Trophoblast cell (in vitro differentiated cells and primary cell): ENCODE results near the gene ATIC.

Experiments used
- DNase-seq, 2 donors: peaks; one replicate each; pipeline ENCODE4 v3.0.0-alpha.2; 2016
- H2AFZ ChIP-seq: 2 replicates; pipeline ENCODE4 v1.6.1; 2013; ENCODE audit warnings: low read length, moderate library complexity, mild to moderate bottlenecking; ENCODE audit not compliant: insufficient read depth, poor library complexity
- H2AK5ac ChIP-seq: 2 replicates; pipeline ENCODE4 v1.6.1; 2013; ENCODE audit warnings: mild to moderate bottlenecking, low read length
- H2BK120ac ChIP-seq: 2 replicates; pipeline ENCODE4 v1.6.1; 2013; ENCODE audit warnings: low read length, mild to moderate bottlenecking, moderate library complexity; ENCODE audit not compliant: insufficient read depth, poor library complexity
- H2BK12ac ChIP-seq: 2 replicates; pipeline ENCODE4 v1.6.1; 2013; ENCODE audit warnings: mild to moderate bottlenecking, low read length, moderate library complexity
- H2BK5ac ChIP-seq: 2 replicates; pipeline ENCODE4 v1.6.1; 2013; ENCODE audit warnings: low read length, low read depth, moderate library complexity, mild to moderate bottlenecking; ENCODE audit not compliant: poor library complexity
- H3K14ac ChIP-seq: 2 replicates; pipeline ENCODE4 v1.6.1; 2013; ENCODE audit warnings: mild to moderate bottlenecking, low read length
- H3K18ac ChIP-seq: 2 replicates; pipeline ENCODE4 v1.6.1; 2013; ENCODE audit warnings: mild to moderate bottlenecking, low read length
- H3K23ac ChIP-seq: 2 replicates; pipeline ENCODE4 v1.6.1; 2013; ENCODE audit warnings: low read length
- H3K27ac ChIP-seq: 2 replicates; pipeline ENCODE4 v1.5.1; 2013; ENCODE audit warnings: low read depth, mild to moderate bottlenecking, inconsistent platforms, low read length, moderate library complexity
- H3K27me3 ChIP-seq: 2 replicates; pipeline ENCODE4 v1.6.1; 2013; ENCODE audit warnings: inconsistent platforms, mild to moderate bottlenecking, low read length, moderate library complexity; ENCODE audit not compliant: insufficient read depth
- H3K36me3 ChIP-seq, 2 experiments: 1 replicate in 1 of 2; 2 replicates in 1 of 2; pipeline ENCODE4 v1.6.1; 2013; ENCODE audit warnings: low read length in 2 of 2, mild to moderate bottlenecking in 2 of 2, moderate library complexity in 1 of 2; ENCODE audit not compliant: insufficient read depth in 2 of 2, control insufficient read depth in 1 of 2
- H3K4ac ChIP-seq: 2 replicates; pipeline ENCODE4 v1.6.1; 2013; ENCODE audit warnings: low read depth, mild to moderate bottlenecking, low read length, moderate library complexity
- H3K4me1 ChIP-seq, 2 experiments: 1 replicate in 1 of 2; 2 replicates in 1 of 2; pipeline ENCODE4 v1.6.1; 2013; ENCODE audit warnings: low read length in 2 of 2, mild to moderate bottlenecking in 2 of 2, moderate library complexity in 1 of 2; ENCODE audit not compliant: insufficient read depth in 2 of 2, control insufficient read depth in 1 of 2
- H3K4me2 ChIP-seq: 2 replicates; pipeline ENCODE4 v1.6.1; 2013; ENCODE audit warnings: inconsistent platforms, mild to moderate bottlenecking, low read length, moderate library complexity
- H3K4me3 ChIP-seq: 2 replicates; pipeline ENCODE4 v1.5.1; 2013; ENCODE audit warnings: mild to moderate bottlenecking, low read depth, low read length, inconsistent platforms
- H3K79me1 ChIP-seq: one replicate; pipeline ENCODE4 v1.6.1; 2013; ENCODE audit warnings: low read length
- H3K79me2 ChIP-seq: 2 replicates; pipeline ENCODE4 v1.6.1; 2013; ENCODE audit warnings: low read length, mild to moderate bottlenecking; ENCODE audit not compliant: control insufficient read depth, insufficient read depth, poor library complexity
- H3K9ac ChIP-seq: 2 replicates; pipeline ENCODE4 v1.6.1; 2013; ENCODE audit warnings: mild to moderate bottlenecking, low read length
- H3K9me3 ChIP-seq: 2 replicates; pipeline ENCODE4 v1.6.1; 2013; ENCODE audit warnings: low read depth, mild to moderate bottlenecking, control low read depth, inconsistent platforms, low read length; ENCODE audit not compliant: insufficient read depth
- H4K12ac ChIP-seq: 2 replicates; pipeline ENCODE4 v1.6.1; 2013; ENCODE audit warnings: low read depth, mild to moderate bottlenecking, low read length, moderate library complexity
- H4K8ac ChIP-seq: 2 replicates; pipeline ENCODE4 v1.6.1; 2013; ENCODE audit warnings: low read depth, mild to moderate bottlenecking, low read length, moderate library complexity
- H4K91ac ChIP-seq: one replicate; pipeline ENCODE4 v1.6.1; 2013; ENCODE audit warnings: low read depth, mild to moderate bottlenecking, low read length, moderate library complexity
- WGBS: extraction: QIAGEN DNeasy Blood & Tissue Kit; methylation state at CpG from one replicate; pipeline ENCODE4 v1.1.7; 2013; ENCODE audit warnings: missing lambda C conversion rate; ENCODE audit not compliant: insufficient read length, insufficient coverage; ENCODE audit errors: extremely low coverage; 5-methylcytosine and 5-hydroxymethylcytosine counted together

ATIC gene

DNA sequence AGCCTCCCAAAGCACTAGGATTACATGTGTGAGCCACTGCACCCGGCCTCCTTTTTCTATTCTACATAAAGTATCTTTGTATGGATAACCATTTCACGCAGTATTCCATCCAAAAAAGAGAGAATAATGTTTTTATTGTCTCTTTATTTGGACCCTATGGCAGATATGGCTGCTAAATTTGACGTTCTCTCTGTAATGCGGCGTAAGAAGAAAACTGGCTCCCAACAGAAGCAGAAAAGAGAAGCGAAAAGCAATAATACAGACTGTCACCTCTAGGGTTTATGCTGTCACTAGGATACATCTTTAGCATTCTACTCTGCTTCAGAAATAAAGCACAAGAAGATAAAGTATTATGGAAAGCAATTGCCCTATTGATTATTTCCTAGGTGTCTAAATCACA lies 68.1 kb downstream of the ATIC start:
- H3K14ac ChIP-seq = no peak overlapping the region
- H3K79me2 ChIP-seq = no peaks in the 10 kb centered on the region
- H2AK5ac ChIP-seq = no peak overlapping the region
- no peak overlapping the region for H2BK120ac ChIP-seq
- no peak overlapping the region for H4K91ac ChIP-seq
- no peak overlapping the region for H3K23ac ChIP-seq
- no peaks in the 10 kb centered on the region for H3K4me1 ChIP-seq
- H3K4me2 ChIP-seq = no peak overlapping the region
- no peak overlapping the region for H2BK12ac ChIP-seq
- H3K36me3 ChIP-seq = peaks cover 43 to 69% of the 10 kb centered on the region in 2 experiments
- no CpG with 5 or more reads among the region's 6 CpGs for WGBS
- H3K9me3 ChIP-seq = no peaks in the 10 kb centered on the region
- H2AFZ ChIP-seq = no peak overlapping the region
- H2BK5ac ChIP-seq = no peak overlapping the region
- H3K4ac ChIP-seq = no peak overlapping the region
- no peak overlapping the region for H4K8ac ChIP-seq
- no peak overlapping the region for H3K9ac ChIP-seq
- no peaks in the 10 kb centered on the region for H3K27me3 ChIP-seq
- H3K79me1 ChIP-seq = no peaks in the 10 kb centered on the region
- no peak for DNase-seq
- no peak overlapping the region for H3K27ac ChIP-seq
- H4K12ac ChIP-seq = no peak overlapping the region
- no peak overlapping the region for H3K4me3 ChIP-seq
- no peak overlapping the region for H3K18ac ChIP-seq

DNA sequence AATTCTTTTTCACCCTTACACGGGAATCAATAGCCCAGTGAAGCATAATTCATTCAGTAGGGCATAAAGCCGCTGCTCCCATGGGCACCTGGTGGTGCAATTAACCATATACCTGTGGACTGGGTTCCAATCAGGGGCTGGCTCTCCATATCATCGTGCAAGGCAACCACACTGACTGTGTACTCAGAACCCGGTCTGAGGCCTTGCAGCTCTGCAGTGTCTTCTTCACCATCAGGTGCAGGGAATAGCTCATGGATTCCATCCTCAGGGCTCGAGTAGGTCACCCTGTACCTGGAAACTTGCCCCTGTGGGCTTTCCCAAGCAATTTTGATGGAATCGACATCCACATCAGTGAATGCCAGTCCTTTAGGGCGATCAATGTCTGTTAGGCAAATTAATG lies 68.8 kb downstream of the ATIC start:
- no CpG with 5 or more reads among the region's 7 CpGs for WGBS
- no peaks in the 10 kb centered on the region for H3K27me3 ChIP-seq

GRCh38 chr2:215382011-215382410 lies 70.2 kb downstream of the ATIC start:
- H2AK5ac ChIP-seq = no peak overlapping the region
- H3K9me3 ChIP-seq = no peaks in the 10 kb centered on the region
- no peak overlapping the region for H3K4me2 ChIP-seq
- no peaks in the 10 kb centered on the region for H3K79me2 ChIP-seq
- no peak overlapping the region for H2BK12ac ChIP-seq
- no peak overlapping the region for H3K4me3 ChIP-seq
- peaks cover 48 to 64% of the 10 kb centered on the region in 2 experiments for H3K36me3 ChIP-seq
- H4K12ac ChIP-seq = no peak overlapping the region
- no CpG with 5 or more reads among the region's 7 CpGs for WGBS
- H4K91ac ChIP-seq = no peak overlapping the region
- H3K27ac ChIP-seq = no peak overlapping the region
- H3K27me3 ChIP-seq = no peaks in the 10 kb centered on the region
- H3K18ac ChIP-seq = no peak overlapping the region
- H2BK120ac ChIP-seq = no peak overlapping the region
- no peak overlapping the region for H4K8ac ChIP-seq
- no peak overlapping the region for H2BK5ac ChIP-seq
- no peaks in the 10 kb centered on the region for H3K79me1 ChIP-seq
- H3K23ac ChIP-seq = no peak overlapping the region
- no peak overlapping the region for H2AFZ ChIP-seq
- no peaks in the 10 kb centered on the region for H3K4me1 ChIP-seq
- no peak overlapping the region for H3K4ac ChIP-seq
- no peak overlapping the region for H3K14ac ChIP-seq
- DNase-seq = no peak
- H3K9ac ChIP-seq = no peak overlapping the region

More for the DNA sequence above, 68.8 kb downstream of the ATIC start:
- no peaks in the 10 kb centered on the region for H3K4me1 ChIP-seq
- H4K91ac ChIP-seq = no peak overlapping the region
- H3K4me3 ChIP-seq = no peak overlapping the region
- H3K18ac ChIP-seq = no peak overlapping the region
- H3K4me2 ChIP-seq = no peak overlapping the region
- H3K9ac ChIP-seq = no peak overlapping the region
- H2AK5ac ChIP-seq = no peak overlapping the region
- no peak overlapping the region for H3K23ac ChIP-seq
- no peak overlapping the region for H2BK12ac ChIP-seq
- no peak overlapping the region for H2AFZ ChIP-seq
- H3K4ac ChIP-seq = no peak overlapping the region
- H2BK5ac ChIP-seq = no peak overlapping the region
- H3K27ac ChIP-seq = no peak overlapping the region
- H3K14ac ChIP-seq = no peak overlapping the region
- H3K36me3 ChIP-seq = peaks cover 43 to 62% of the 10 kb centered on the region in 2 experiments
- H2BK120ac ChIP-seq = no peak overlapping the region
- DNase-seq = no peak
- no peaks in the 10 kb centered on the region for H3K9me3 ChIP-seq
- no peaks in the 10 kb centered on the region for H3K79me1 ChIP-seq
- no peak overlapping the region for H4K12ac ChIP-seq
- no peak overlapping the region for H4K8ac ChIP-seq
- H3K79me2 ChIP-seq = no peaks in the 10 kb centered on the region

- Histone ChIP-seq H2AK5ac (no peak overlapping the region), H3K9me3 (no peaks in the 10 kb centered on the region), H3K9ac (no peak overlapping the region), H3K14ac (no peak overlapping the region), H3K4ac (no peak overlapping the region), H3K4me2 (no peak overlapping the region), H3K79me1 (no peaks in the 10 kb centered on the region), H2AFZ (no peak overlapping the region), H4K12ac (no peak overlapping the region), H2BK12ac (no peak overlapping the region), H4K8ac (no peak overlapping the region), H3K4me1 (no peaks in the 10 kb centered on the region), H2BK120ac (no peak overlapping the region), H3K27ac (no peak overlapping the region), H3K4me3 (no peak overlapping the region), H2BK5ac (no peak overlapping the region), H3K79me2 (no peaks in the 10 kb centered on the region), H3K36me3 (peaks cover 44 to 59% of the 10 kb centered on the region in 2 experiments), H4K91ac (no peak overlapping the region), H3K27me3 (no peaks in the 10 kb centered on the region), H3K18ac (no peak overlapping the region), H3K23ac (no peak overlapping the region)
- DNase-seq = no peak
Observed at GRCh38 chr2:215382480-215382879, 70.6 kb downstream of the ATIC start.
